OCI-LY7 (cell line): ENCODE data around the gene AEBP2. TPM values are rescaled to one million over a fixed set of nuclear protein-coding genes. Genes with fewer than 3 reads are reported as not detected.

ENCODE experiments used
- BruUV-seq: library from RNA; stranded (reverse); fragments of 400-500 nt; replicated peaks from 2 replicates; lab custom pipeline; 2021; lab: Mats Ljungman, UMichigan
- CTCF ChIA-PET: fragments of 300-600 bp; sonication (Branson Sonifier 250); formaldehyde crosslinking; loops from one replicate; lab custom pipeline; 2022; ENCODE audit warnings: antibody characterized with exemption; ENCODE audit not compliant: unreplicated experiment; lab: Charles Lee
- POLR2A ChIA-PET: fragments of 300-600 bp; sonication (Branson Sonifier 250); formaldehyde crosslinking; loops from one replicate; lab custom pipeline; 2022; ENCODE audit warnings: antibody characterized with exemption; lab: Charles Lee
- DNase-seq: peaks from one replicate; pipeline ENCODE4 v3.0.0-alpha.2; 2015; ENCODE audit warnings: low spot score
- H2AFZ ChIP-seq: fragments of 200-600 bp; sonication (generic), shearing (Covaris generic); 2 replicates; pipeline ENCODE4 v1.6.1; 2014; ENCODE audit warnings: mild to moderate bottlenecking, antibody characterized with exemption, low read length, moderate library complexity
- H3K27ac ChIP-seq: fragments of 200-600 bp; sonication (generic); 2 replicates; pipeline ENCODE4 v1.5.1; 2014; ENCODE audit warnings: mixed run types, low read depth, mild to moderate bottlenecking, moderate library complexity, low read length, inconsistent platforms; ENCODE audit not compliant: poor library complexity, severe bottlenecking
- H3K36me3 ChIP-seq: fragments of 200-600 bp; sonication (generic); 2 replicates; pipeline ENCODE4 v1.6.1; 2014; ENCODE audit warnings: mild to moderate bottlenecking, antibody characterized with exemption, low read length, moderate library complexity, mixed read lengths; ENCODE audit not compliant: insufficient read depth
- H3K4me1 ChIP-seq: fragments of 200-600 bp; sonication (generic); 2 replicates; pipeline ENCODE4 v1.5.1; 2014; ENCODE audit warnings: mild to moderate bottlenecking, low read length; ENCODE audit not compliant: insufficient read depth, poor library complexity, severe bottlenecking
- H3K4me2 ChIP-seq: fragments of 200-600 bp; sonication (generic); 2 replicates; pipeline ENCODE4 v1.6.1; 2014; ENCODE audit warnings: mild to moderate bottlenecking, low read length
- H3K4me3 ChIP-seq: fragments of 200-600 bp; sonication (generic); 2 replicates; pipeline ENCODE4 v1.5.1; 2014; ENCODE audit warnings: mild to moderate bottlenecking, low read depth, low read length; ENCODE audit not compliant: poor library complexity, severe bottlenecking
- H3K79me2 ChIP-seq: fragments of 200-600 bp; sonication (generic); 2 replicates; pipeline ENCODE4 v1.6.1; 2016; ENCODE audit warnings: low read depth, mild to moderate bottlenecking, low read length, moderate library complexity, mixed read lengths; ENCODE audit not compliant: insufficient read depth
- H3K9me2 ChIP-seq: fragments of 200-600 bp; sonication (generic); 2 replicates; pipeline ENCODE4 v1.6.1; 2016; ENCODE audit warnings: mild to moderate bottlenecking, low read length, mixed read lengths; ENCODE audit not compliant: insufficient read depth
- H3K9me3 ChIP-seq: fragments of 200-600 bp; sonication (generic); 2 replicates; pipeline ENCODE4 v1.6.1; 2014; ENCODE audit warnings: mild to moderate bottlenecking, mixed run types, low read length, mixed read lengths
- H4K20me1 ChIP-seq: fragments of 200-600 bp; sonication (generic); 2 replicates; pipeline ENCODE4 v1.6.1; 2014; ENCODE audit warnings: mild to moderate bottlenecking, antibody characterized with exemption, low read length, moderate library complexity, mixed read lengths; ENCODE audit not compliant: insufficient read depth
- CTCF ChIP-seq: fragments of 200-600 bp; sonication (generic); conservative IDR thresholded peaks from 2 replicates; pipeline ENCODE4 v1.5.1; 2014; ENCODE audit warnings: mild to moderate bottlenecking, antibody characterized with exemption, low read length, moderate library complexity, mixed read lengths
- EZH2phosphoT487 ChIP-seq: fragments of 200-600 bp; sonication (generic); IDR thresholded peaks from 2 replicates; pipeline ENCODE4 v1.6.1; 2018; ENCODE audit warnings: low read depth, borderline replicate concordance, mild to moderate bottlenecking, mixed run types, antibody characterized with exemption, low read length, moderate library complexity, mixed read lengths
- intact Hi-C: fragments of 100-400 bp; cut with micrococcal nuclease; formaldehyde crosslinking; loops from one replicate; pipeline ENCODE4 v1.10.0; 2022; ENCODE audit not compliant: unreplicated experiment
- total RNA-seq, 2 experiments: library from RNA; depleted of rRNA in 1 of 2; stranded (reverse); fragments of >200 nt in 1 of 2; shearing (Covaris generic) in 1 of 2; gene quantifications; 2 replicates each; pipeline ENCODE4 v1.2.3, GENCODE V29; 2014 to 2022

AEBP2 gene
- total RNA-seq, 2 experiments from 2014 or later = 21.5 to 59.7 TPM

- BruUV-seq = TSS peak; percentile 22
- TF ChIP-seq CTCF (no peak), EZH2phosphoT487 (no peak)
- CTCF ChIA-PET = no interaction called here
- peaks cover 99% of the 10 kb centered on the region for H3K36me3 ChIP-seq
- no peak overlapping the region for H3K4me3 ChIP-seq
- DNase-seq = no peak
- H3K27ac ChIP-seq = no peak overlapping the region
- peaks cover 90% of the 10 kb centered on the region for H3K79me2 ChIP-seq
- H2AFZ ChIP-seq = no peak overlapping the region
- H3K4me2 ChIP-seq = no peak overlapping the region
- peaks cover 24% of the 10 kb centered on the region; the same call in 1 of the 2 replicates for H3K9me3 ChIP-seq
- H3K4me1 ChIP-seq = no peaks in the 10 kb centered on the region
- H3K9me2 ChIP-seq = no peaks in the 10 kb centered on the region
- POLR2A ChIA-PET = interaction anchor here (0.6 to 1.5 kb wide), 2 partner anchors 8 to 63 kb away, joined by 3 read pairs; no protein-coding TSS in a partner anchor
- no peaks in the 10 kb centered on the region for H4K20me1 ChIP-seq
- intact Hi-C loops = no loop called here
These were observed 37.8 kb downstream of the AEBP2 start for GRCh38 chr12:19477071-19477470.

- no peak for DNase-seq
- POLR2A ChIA-PET = interaction anchor here (0.6 to 0.9 kb wide), 5 partner anchors 9 to 1312 kb away, joined by 3 to 5 read pairs (median 3); no protein-coding TSS in a partner anchor
- Histone ChIP-seq H3K4me3 (no peak overlapping the region), H4K20me1 (peaks cover 6% of the 10 kb centered on the region; the same call in 1 of the 2 replicates), H2AFZ (no peak overlapping the region), H3K4me1 (no peaks in the 10 kb centered on the region), H3K9me2 (no peaks in the 10 kb centered on the region), H3K4me2 (no peak overlapping the region), H3K9me3 (peaks cover 24% of the 10 kb centered on the region; the same call in 1 of the 2 replicates), H3K79me2 (peaks cover 95% of the 10 kb centered on the region), H3K36me3 (peaks cover 99% of the 10 kb centered on the region), H3K27ac (no peak overlapping the region)
- CTCF ChIA-PET = no interaction called here
- intact Hi-C loops = no loop called here
- no peak for TF ChIP-seq EZH2phosphoT487
- TF ChIP-seq CTCF = no peak
- no TSS peak for BruUV-seq
These were observed 41.2 kb downstream of the AEBP2 start for GRCh38 chr12:19480459-19480858.

- POLR2A ChIA-PET = no interaction called here
- no peak overlapping the region for H3K27ac ChIP-seq
- no peaks in the 10 kb centered on the region for H3K4me1 ChIP-seq
- BruUV-seq = no TSS peak
- H2AFZ ChIP-seq = no peak overlapping the region
- CTCF ChIA-PET = no interaction called here
- no peak for TF ChIP-seq EZH2phosphoT487
- TF ChIP-seq CTCF = no peak
- no peaks in the 10 kb centered on the region for H3K9me2 ChIP-seq
- no peak overlapping the region for H3K4me3 ChIP-seq
- no peak overlapping the region for H3K4me2 ChIP-seq
- intact Hi-C loops = no loop called here
- H3K36me3 ChIP-seq = peaks cover 99% of the 10 kb centered on the region
- H3K79me2 ChIP-seq = peaks cover 96% of the 10 kb centered on the region
- peaks cover 24% of the 10 kb centered on the region; the same call in 1 of the 2 replicates for H3K9me3 ChIP-seq
- no peak for DNase-seq
- peaks cover 6% of the 10 kb centered on the region; the same call in 1 of the 2 replicates for H4K20me1 ChIP-seq
These were observed 42.7 kb downstream of the AEBP2 start for GRCh38 chr12:19482036-19482435.
